AG20443 (cell line): ENCODE results near the gene P2RX5.

ENCODE experiments used
- DNase-seq: peaks from one replicate; pipeline ENCODE4 v3.0.0; 2012; ENCODE audit warnings: low spot score, mixed read lengths

The P2RX5 gene

GRCh38 chr17:3656755-3657587 lies 39.0 kb downstream of the P2RX5 start:
- DNase-seq: no peak

GRCh38 chr17:3656353-3656752 lies 39.6 kb downstream of the P2RX5 start:
- DNase-seq: no peak

DNA sequence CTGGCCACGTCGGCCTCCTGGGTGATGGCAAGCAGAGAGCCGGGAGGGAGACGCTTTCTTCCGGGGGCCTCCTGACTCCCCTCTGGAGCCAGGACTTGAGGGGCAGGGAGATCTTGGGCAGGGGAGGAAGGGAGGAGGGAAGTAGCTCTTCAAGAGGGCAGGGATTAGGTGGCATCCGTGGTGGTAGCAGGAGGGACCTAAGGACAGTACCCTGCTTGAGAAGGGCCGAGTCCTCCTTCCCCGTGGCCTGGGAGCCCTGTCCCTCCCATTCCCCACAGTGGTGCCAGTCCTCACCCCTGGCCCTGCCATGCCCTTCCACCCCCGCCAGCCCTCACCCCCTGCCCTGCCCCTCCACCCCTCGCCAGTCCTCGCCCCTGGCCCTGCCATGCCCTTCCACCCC lies 40.2 kb downstream of the P2RX5 start:
- no peak for DNase-seq

DNA sequence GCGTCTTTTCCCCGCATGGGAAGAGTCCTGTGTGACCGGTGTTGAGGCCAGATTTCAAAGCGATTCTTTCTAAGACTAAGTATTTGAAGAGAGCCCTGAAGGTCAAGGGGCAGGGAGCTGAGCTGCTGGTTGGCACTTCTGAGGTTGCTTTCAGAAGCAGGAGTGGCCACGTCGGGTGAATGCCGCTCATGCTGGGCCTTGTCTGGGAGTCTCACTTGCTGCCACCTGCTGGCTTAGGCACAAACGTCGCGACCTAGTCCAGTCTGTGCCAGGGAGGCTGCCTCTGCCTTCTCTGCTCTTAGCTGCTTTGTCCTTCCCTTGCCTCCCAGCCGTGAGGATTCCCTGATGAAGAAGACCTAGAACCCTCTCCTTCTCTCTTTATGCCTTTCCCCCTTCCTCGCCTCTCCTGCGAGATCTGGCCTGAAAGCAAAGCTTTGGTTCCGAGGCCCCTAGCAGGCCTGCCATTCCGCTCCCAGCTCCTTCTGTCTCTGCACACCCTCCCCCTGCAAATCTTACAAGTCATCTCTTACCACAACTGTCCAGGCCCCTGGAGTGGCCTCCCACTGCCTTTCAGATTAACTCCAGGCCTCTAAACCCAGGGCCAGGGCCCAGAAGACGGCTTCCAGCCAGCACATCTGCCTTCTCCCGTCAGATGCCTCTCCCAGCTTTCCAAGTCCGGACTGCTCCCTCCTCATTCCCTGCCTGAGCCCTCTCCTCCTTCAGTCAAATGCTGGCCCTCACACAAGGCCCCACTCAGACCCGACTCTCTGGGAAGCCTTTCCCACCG lies 48.0 kb downstream of the P2RX5 start:
- peak; percentile 81 for DNase-seq

DNA sequence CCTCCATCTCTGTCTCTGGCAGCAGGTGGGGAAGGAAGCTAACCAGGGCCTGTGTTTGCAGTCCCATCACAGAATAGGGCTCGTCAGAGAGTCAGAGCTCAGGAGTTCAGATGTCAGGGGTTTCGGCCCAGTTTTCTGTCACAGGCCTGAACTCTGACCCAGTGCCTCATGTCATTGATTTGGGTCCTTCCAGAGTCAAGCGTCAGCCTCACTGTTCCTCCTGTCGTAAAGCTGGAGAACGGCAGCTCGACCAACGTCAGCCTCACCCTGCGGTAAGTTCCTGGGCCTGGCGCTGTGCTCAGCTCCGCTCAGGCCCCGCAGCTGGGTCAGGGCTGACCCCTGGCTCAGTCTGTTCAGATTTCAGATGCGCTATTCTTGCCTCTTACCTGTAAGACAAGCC lies 48.7 kb downstream of the P2RX5 start:
- no peak for DNase-seq

- no peak for DNase-seq
These were observed 50.6 kb downstream of the P2RX5 start for GRCh38 chr17:3645310-3645709.

DNA sequence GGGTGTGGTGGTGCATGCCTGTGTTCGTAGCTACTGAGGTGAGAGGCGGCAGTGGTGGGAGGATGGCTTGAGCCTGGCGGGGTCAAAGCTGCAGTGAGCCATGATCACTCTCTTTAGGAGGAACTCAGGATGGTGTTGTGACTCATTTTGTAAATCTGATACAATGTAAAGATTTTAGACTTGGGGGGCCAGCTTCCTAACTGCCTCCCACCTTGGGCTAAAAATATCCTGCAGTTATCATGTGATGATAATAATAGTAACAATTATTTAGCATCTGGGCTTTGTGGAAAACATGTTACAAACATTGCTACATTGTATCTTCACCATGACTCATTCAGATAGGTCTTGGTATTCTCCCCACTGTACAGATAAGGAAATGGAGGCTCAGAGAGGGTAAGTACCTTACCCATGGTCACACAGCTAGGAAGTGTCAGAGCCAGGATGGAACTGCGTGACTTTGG lies 52.0 kb downstream of the P2RX5 start:
- no peak for DNase-seq

DNA sequence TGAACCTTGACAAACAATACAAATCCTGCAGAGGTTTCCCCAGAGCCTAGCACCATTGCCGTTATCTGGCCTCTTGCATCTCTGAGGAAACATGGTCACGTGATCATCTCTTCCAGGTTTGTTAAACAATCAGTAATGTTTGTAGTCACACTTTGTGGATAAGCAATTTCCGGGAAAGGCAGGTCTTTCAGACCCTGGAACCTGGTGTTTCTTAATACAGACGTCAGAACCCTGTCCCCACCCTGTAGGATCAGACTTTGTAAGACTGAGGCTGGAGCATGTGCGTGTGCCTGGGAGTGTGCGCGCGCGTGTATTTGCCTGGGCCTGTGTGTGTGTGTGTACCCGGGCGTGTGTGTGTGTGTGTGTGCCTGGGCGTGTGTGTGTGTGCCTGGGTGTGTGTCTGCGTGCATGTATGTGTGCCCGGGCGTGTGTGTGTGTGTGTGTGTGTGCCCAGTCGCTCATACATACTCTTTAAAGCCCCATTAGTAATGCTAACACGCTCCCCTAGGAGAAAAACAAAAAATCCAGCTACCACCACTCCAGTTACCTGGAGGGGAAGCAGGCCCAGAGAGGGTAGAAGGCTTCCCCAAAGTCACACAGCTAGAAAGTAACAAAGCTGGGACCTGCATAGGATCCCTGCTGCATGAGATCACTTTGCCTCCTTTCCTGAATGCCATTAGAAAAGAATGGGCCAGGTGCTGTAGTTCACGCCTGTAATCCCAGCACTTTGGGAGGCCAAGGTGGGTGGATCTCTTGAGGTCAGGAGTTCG lies 54.1 kb downstream of the P2RX5 start:
- DNase-seq: no peak

- no peak for DNase-seq
These were observed 54.9 kb downstream of the P2RX5 start for GRCh38 chr17:3641014-3641413.

- no peak for DNase-seq
These were observed 55.9 kb downstream of the P2RX5 start for GRCh38 chr17:3639981-3640596.

GRCh38 chr17:3636908-3637373 lies 59.0 kb downstream of the P2RX5 start:
- peak; percentile 42 for DNase-seq

- peak; percentile 99 for DNase-seq
These were observed 59.6 kb downstream of the P2RX5 start, which contains the start of the genes CTNS and SHPK for GRCh38 chr17:3636154-3636907. Gene CTNS, plus strand, starts transcription at chr17:3636760. Its CDS starts 3,447 bp downstream, at chr17:3640207. Gene SHPK, minus strand, starts transcription at chr17:3636250. Its CDS starts 31 bp downstream, at chr17:3636219.

- no peak for DNase-seq
These were observed 60.3 kb downstream of the P2RX5 start for GRCh38 chr17:3635474-3636153.

GRCh38 chr17:3632287-3632686 lies 63.7 kb downstream of the P2RX5 start:
- no peak for DNase-seq

DNA sequence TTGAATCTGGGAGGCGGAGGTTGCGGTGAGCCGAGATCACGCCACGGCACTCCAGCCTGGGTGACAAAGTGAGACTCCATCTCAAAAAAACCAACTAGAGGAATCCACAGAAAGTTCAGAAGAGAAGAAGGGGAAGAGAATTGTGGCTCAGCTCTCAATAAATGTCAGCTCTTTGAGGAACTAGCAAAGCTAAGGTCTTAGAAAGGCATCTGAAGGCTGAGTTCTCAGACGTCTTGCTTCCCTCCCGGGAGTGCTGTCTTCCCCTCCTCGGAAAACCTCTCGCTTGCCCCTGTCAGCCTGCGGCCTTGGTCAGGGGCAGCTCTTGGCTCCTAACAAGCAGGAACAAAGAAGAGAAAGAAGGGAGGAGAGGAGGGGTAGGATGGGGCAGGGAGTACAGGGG lies 65.2 kb downstream of the P2RX5 start:
- DNase-seq: no peak

DNA sequence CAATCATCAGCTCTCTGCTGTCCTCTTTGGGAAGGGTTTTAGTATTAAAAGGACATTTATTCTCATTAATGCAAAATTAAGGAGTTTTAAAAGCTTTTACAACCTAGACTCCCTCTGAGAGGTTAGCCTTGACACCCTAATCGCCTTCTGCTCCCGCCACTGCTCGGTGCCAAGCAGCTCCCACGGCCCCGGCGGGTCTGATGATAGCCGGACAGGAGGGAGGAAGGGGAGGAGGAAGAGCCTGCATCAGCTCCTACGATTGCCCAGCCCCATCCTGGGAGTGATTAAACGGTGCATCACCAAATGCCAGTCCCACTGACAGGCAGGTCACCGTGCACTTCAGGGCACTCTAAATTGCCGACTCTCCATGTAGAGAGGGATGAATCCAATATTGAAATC lies 68.2 kb downstream of the P2RX5 start:
- no peak for DNase-seq

GRCh38 chr17:3626831-3627768 lies 68.9 kb downstream of the P2RX5 start:
- DNase-seq: no peak
